HG03097 (cell line): ENCODE results near the gene BRSK2.

Experiments used
- ATAC-seq: cut with Tn5 transposase; IDR thresholded peaks from one replicate; pipeline ENCODE4 v1.9.1; 2021; ENCODE audit not compliant: unreplicated experiment, low FRiP score

Gene BRSK2

DNA sequence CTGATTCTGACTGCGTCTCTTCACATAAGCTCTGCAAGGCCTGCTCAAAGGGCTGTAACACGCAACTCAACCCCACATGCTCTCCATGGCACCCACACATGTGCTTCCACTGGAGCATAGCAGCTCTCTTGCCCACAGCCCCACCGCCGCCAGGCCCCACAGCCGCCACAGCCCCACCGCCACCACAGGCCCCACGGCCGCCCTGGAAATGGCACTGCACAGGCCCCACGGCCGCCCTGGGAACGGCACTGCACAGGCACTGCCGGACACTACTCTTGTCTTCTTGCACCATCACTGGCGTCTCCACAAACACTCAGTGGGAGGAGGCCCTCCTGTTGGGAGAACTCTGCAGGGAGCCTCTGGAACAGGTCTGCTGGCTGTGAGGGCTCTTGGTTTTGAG lies 88.3 kb downstream of the BRSK2 start:
- ATAC-seq, result no peak

DNA sequence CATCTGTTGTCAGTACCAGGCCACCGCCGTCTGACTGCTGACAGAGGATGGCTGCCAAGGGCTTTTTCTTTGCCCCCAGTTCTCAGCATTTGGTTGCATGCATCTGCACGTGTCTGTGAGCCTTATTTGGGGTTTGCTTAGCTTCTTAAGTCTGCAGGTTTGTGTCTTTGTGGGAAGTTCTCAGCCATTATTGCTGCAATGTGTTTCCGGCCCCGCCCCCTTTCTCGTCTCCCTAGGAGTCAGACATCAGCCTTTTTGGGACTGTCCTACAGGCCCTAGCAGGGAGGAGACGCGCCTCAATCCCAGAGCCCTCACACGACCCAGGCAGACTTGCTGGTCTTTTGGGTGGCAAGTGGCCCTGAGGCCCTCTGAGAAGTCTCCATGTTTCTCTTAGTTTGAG lies 88.8 kb downstream of the BRSK2 start:
- no peak for ATAC-seq

GRCh38 chr11:1479006-1479677 lies 89.4 kb downstream of the BRSK2 start:
- no peak for ATAC-seq

- ATAC-seq, result no peak
Observed at GRCh38 chr11:1479678-1480118, 90.0 kb downstream of the BRSK2 start.

DNA sequence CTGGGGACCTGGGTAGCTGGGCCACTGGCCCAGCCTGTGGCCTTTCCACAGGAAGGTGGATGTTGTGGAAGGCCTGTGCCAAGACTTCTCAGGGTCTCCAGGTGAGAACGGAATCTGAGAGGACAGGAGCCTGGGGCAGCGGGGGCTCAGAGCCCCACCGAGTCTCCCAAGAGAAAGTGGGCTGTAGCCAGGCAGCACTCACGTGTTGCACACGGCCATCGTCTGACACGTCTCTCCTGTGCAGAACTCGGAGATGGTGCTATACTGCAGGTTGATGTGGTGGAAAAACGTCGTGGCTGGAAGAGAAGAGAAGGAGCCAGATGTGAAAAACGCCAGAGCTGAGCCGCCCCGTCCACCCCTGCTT lies 90.4 kb downstream of the BRSK2 start:
- ATAC-seq, result no peak

DNA sequence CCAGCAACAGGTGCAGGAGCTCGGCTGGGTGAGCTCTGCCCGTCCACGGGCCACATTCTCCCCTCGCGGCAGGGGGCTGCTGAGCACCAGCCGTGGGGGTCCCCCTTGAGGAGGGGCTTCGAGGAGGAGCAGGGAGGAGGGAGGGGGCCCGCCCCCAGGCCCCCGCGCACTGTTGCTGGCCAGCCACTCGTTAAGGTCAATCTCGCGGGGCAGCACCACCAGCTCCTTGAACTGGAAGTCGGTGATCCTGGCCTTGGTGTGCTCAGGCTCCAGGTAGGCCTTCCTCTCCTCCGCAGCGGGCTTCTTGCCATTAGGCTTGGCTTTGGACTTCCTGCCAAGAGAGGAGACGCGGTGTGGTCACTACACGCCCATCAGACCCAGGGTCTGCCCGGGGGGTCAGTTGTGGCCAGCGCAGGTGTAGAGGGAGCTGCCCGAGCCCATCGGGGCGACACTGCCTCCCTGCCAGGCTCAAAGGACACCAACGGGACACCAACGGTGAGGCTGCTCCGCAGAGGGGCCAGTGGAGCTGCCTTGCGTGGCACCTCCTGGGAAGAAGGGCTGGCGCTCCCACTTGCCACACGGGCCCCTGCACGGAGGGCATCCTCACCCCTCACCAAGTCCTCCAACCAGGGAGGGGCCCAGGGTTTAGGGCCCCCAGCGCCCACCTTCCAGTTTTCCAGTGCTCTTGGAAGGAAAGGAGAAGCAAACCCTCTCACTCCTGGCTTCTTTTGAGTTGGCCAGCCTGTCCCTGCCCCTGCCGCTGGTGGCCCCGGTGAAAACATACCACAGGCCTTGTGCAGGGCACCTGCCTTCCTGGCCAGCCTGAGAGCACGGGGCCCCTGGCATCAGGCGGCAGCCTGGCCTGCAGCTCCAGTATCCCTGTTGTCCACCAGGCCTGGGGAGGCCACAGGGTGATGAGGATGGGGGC lies 91.1 kb downstream of the BRSK2 start:
- ATAC-seq, result no peak

GRCh38 chr11:1481483-1481825 lies 91.7 kb downstream of the BRSK2 start:
- no peak for ATAC-seq

DNA sequence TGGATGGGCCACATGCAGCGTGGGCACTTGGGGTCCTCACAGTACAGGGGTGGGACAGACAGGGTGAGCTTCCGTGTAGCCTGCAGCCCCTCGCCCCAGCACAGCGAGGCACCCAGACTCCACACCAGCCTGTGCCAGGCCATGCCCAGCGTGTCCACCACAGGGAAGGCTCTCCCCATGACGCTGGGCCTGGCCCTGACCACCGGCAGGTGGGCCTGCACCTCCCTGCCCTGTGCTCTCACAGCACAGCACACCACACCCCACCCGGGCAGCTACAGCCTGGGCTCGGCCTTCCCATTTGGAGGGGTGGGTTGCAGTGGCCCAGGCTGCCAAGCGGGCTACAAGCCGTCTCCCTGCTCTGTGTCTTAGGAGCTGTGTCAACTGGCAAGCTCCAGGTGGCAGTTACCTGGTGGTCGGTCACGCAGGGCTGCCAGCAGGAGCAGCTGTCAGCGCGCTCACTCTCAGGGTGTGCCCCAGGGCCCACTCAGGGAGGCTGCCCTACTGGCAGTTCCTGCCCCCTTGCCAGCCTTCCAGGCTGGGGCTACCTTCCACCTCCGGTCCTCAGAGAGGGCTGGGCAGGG lies 92.2 kb downstream of the BRSK2 start:
- ATAC-seq, result no peak

DNA sequence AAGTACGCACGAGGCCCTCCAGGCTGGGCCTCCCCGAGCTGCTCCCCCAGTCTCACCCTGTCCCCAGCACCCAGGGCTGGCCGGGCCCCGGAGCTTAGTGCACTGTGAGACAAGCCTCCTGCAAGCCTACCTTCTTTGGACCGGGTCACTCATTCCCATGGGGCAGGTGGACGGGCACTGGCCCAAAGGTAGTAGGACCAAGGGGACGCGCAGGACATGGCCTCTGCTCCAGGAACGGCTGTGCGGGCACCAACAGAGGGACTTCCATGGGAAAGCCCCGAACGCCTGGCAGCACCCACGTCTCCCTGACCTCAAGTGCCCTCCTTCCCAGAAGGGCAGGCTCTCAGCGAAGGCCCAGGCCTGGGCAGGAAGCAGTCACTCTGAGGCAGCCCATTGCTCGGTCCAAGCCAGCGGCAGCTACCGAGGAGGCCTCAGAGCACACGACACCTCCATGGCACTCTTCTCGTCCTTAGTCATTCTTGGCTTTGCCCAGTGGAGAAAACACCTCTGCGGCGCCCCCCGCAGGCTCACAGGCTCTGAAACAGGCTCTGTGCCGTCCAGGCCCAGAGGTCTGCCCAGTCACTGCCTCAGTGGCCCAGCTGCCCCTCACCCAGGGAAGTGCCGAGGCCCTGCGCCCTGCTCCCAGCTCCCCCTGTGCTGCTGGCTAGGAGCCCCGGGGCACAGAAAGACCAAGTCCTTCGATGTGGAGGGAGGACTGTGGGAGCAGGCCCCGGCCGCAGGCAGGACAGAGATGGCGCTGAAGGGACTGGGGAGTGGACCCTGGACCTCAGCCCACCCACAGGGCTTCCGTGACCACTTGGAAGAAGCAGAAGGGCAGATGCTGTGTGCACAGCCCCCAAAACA lies 93.1 kb downstream of the BRSK2 start:
- ATAC-seq, result no peak

DNA sequence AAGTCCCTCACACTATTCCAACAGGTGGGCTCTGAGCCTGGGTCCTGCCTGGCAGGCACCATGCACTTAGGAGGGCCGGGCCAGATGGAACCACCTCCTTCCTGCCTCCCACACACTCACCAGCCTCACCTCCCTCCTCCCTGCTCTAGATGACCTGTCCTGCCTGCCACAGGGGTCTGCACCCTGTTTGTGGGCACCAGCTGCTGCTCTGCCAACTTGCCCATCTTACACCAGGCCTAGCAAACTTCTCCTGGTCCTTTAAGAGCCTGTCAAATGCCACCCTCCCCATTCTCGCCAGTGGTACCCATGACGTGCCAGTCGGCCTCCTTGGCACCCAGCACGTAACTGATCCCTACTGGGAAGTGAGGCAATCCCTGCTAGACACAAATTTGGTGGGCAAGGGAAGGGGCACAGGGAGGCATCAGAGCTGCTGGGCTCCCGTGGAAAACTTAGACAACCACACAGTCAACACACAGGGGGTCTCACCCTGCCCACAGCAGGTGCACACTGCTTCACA lies 93.8 kb downstream of the BRSK2 start:
- ATAC-seq, result no peak

GRCh38 chr11:1484061-1484671 lies 94.4 kb downstream of the BRSK2 start:
- no peak for ATAC-seq

DNA sequence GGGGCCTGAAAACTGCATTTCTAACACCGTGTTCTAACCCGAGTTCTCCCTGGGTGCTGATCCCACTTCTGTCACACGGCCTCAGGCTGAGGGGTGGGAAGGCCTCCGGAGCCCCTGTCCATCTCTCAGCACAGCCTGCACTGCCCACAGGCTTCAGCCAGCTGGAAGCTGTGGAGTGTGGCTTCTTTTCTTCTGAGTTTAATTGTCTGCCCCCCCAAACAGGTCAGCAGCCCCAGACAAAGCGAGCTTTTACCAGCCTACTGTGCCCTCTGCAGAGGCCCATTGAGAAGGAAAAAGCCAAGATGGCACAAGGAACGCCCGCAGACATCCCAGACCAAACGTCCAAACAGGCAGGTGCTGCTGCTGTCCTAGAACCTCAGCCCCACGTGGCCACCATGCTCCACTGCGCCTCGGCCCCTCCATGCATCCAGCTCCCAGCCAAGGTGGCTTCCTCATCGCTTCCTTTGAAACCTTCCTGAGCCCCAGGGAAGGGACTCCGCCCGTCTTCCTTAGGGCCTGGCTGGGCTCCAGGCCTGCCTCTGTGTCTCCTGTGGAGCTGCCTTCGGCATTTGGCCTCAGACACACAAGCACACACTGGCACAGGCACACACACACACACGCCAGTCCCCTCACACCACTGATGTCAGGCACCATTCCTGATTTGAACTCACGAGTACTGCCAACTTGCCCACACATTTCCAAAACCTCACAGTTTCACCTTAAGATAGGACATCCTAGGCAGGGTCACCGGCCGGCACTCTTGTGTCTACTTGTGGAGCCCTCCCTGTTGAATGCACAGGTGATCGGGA lies 95.2 kb downstream of the BRSK2 start:
- no peak for ATAC-seq

DNA sequence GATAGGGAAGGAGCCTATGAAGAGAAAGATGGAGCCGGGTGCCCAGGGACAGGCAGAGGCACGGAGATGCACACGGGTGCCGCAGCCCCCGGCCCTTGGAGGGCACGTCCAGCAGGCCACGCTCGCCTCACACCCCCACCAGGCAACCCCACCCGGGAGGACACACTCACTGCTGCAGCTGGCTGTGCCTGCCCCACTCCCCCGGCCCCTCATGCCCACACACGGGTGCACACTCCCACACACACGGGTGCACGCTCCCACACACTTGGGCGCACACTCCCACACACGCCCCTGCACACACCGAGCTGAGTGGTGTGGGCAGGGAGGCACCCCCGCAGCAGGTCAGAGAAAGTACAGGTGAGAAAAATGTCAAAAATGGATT lies 95.8 kb downstream of the BRSK2 start:
- ATAC-seq, result no peak

DNA sequence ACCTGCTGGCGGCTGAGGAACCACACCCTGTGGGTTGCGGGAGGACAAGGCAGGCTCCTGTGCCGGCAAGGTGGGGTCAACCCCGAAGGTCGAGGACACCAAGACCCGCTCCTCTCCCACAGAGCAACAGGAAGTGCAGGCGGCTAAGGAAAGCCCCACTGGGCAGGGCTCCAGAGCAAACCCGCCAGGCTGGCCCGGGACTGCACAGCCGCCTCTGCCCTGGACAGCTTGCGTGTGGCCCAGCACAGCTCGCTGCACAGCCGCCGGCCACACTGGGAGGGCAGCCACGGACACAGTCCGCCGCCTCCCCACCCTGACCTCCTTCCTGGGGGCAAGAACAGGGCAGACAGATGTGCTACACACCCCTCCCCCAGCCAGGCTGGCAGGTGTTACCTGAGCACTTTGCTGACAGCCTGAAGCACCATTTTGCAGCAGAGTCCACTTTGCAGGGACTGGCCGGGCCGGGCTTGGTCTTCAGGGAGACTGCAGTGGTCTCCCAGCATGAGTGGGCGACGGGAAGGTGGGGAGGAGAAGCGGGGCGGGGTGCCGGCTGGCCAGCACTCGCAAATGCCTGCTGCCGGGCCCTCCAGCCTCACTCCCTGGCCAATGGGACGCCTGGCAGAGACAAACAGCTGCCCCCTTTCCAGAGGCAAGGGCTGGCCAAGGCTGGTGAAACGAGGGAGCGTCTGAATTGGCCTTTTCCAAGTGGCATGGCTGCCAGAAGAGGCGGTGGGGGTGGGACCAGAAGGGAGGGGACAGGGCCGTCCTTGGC lies 96.5 kb downstream of the BRSK2 start, which contains the start of gene MOB2:
TSS of gene MOB2 (minus strand) at position 726 of the 772 bp plus-strand sequence. CDS start at position 503, 223 bp downstream.
- ATAC-seq, result no peak

GRCh38 chr11:1487091-1487850 lies 97.5 kb downstream of the BRSK2 start:
- no peak for ATAC-seq

GRCh38 chr11:1487851-1488574 lies 98.3 kb downstream of the BRSK2 start:
- no peak for ATAC-seq

DNA sequence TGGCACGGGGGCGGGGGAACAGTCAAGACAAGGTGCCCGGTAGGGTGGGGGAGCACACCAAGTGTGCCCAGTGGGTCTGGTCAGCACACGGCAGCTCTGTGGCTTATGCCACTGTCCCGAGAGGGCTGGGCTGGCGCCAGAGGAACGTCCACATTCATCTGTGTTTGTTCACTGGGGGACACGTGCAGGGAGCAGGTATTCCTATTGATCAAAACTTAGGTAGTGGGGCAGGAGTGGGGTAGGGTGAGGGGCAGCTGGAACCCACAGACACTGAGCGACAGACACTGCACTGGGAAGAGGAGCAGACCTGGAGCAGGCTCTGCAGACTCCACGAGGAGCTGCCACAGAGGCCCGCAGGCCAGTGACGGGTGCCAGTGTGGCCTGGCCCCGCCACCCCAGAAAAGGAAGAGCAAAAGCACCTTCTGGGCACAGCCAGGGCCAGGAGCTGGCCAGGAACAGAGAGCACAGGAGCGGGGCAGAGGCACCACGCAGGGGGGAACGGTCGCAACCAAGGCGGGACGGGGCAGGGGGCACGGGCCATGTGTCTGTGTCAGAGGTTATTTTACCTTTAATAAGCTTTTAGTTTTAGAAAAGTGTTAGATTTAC lies 98.9 kb downstream of the BRSK2 start:
- no peak for ATAC-seq
